Thyroid gland (tissue), 4 donors: Measurements from ENCODE around the gene FER.

Experiments used
- POLR2A ChIP-seq, 2 donors: fragments of 450-650 bp; IDR thresholded peaks; one replicate each; pipeline ENCODE4 v1.6.1; 2017; ENCODE audit warnings: antibody characterized with exemption in 2 of 2, mild to moderate bottlenecking in 2 of 2, moderate library complexity in 1 of 2
- TF ChIP-seq, protein P1 (sequence below), 6 experiments: fragments of 200-600 bp in 3 of 6; fragments of 450-650 bp in 3 of 6; sonication (generic) in 3 of 6; IDR thresholded peaks; one replicate each; pipeline ENCODE4 v1.5.1; 2016 to 2019; ENCODE audit warnings: antibody characterized with exemption in 6 of 6, mild to moderate bottlenecking in 2 of 6, inconsistent platforms in 1 of 6, moderate library complexity in 1 of 6

GRCh38 chr5:109049565-109049964 lies 301.9 kb downstream of the FER start:
- TF ChIP-seq POLR2A (IDR thresholded peaks at IDR 0.05), result no peak
- TF ChIP-seq, protein P1, sequence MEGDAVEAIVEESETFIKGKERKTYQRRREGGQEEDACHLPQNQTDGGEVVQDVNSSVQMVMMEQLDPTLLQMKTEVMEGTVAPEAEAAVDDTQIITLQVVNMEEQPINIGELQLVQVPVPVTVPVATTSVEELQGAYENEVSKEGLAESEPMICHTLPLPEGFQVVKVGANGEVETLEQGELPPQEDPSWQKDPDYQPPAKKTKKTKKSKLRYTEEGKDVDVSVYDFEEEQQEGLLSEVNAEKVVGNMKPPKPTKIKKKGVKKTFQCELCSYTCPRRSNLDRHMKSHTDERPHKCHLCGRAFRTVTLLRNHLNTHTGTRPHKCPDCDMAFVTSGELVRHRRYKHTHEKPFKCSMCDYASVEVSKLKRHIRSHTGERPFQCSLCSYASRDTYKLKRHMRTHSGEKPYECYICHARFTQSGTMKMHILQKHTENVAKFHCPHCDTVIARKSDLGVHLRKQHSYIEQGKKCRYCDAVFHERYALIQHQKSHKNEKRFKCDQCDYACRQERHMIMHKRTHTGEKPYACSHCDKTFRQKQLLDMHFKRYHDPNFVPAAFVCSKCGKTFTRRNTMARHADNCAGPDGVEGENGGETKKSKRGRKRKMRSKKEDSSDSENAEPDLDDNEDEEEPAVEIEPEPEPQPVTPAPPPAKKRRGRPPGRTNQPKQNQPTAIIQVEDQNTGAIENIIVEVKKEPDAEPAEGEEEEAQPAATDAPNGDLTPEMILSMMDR (IDR thresholded peaks at IDR 0.05), result no peak
